ENCODE data around the gene USP47. TPM values are rescaled to one million over a fixed set of nuclear protein-coding genes. Genes with fewer than 3 reads are reported as not detected.

The USP47 gene
- total and polyA plus RNA-seq, 9 of the 15 experiments (the other 6 are each of a cell fraction or from before 2014, with no cell fraction given): 13.1 to 63.6 (median 34.7) TPM

- TF ChIP-seq HMGXB4 (CRISPR knock-in tag; IDR thresholded peaks at IDR 0.05) (no peak), RFX1 (IDR thresholded peaks at IDR 0.05) (no peak), UBTF (IDR thresholded peaks at IDR 0.05; ENCODE audit: borderline replicate concordance in 1 of 2, low read depth in 2 of 2, low read length in 2 of 2) (peak in 1 of 2 experiments; percentile 14; a peak in 1 of 4 replicates), RUNX1 (IDR thresholded peaks at IDR 0.05; ENCODE audit: low read depth) (no peak), SIRT6 (IDR thresholded peaks at IDR 0.05; ENCODE audit: low read depth, low read length) (no peak), NCOA4 (IDR thresholded peaks at IDR 0.05; ENCODE audit: partially characterized antibody) (no peak), TRIM24 (IDR thresholded peaks at IDR 0.05) (no peak), ILF3 (IDR thresholded peaks at IDR 0.05; ENCODE audit: borderline replicate concordance) (no peak), SREBF2 (CRISPR knock-in tag; IDR thresholded peaks at IDR 0.05) (no peak), DPF2 (IDR thresholded peaks at IDR 0.05) (0 out of 2 replicates have a peak, but pooled peaks have one; percentile 26), MBD2 (IDR thresholded peaks at IDR 0.05; ENCODE audit: borderline replicate concordance, low read depth) (no peak)
- TF ChIP-seq, protein P1, sequence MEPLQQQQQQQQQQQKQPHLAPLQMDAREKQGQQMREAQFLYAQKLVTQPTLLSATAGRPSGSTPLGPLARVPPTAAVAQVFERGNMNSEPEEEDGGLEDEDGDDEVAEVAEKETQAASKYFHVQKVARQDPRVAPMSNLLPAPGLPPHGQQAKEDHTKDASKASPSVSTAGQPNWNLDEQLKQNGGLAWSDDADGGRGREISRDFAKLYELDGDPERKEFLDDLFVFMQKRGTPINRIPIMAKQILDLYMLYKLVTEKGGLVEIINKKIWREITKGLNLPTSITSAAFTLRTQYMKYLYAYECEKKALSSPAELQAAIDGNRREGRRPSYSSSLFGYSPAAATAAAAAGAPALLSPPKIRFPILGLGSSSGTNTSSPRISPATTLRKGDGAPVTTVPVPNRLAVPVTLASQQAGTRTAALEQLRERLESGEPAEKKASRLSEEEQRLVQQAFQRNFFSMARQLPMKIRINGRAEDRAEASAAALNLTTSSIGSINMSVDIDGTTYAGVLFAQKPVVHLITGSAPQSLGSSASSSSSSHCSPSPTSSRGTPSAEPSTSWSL (CRISPR knock-in tag; IDR thresholded peaks at IDR 0.05; ENCODE audit: borderline replicate concordance): no peak
- TF ChIP-seq, protein P2, sequence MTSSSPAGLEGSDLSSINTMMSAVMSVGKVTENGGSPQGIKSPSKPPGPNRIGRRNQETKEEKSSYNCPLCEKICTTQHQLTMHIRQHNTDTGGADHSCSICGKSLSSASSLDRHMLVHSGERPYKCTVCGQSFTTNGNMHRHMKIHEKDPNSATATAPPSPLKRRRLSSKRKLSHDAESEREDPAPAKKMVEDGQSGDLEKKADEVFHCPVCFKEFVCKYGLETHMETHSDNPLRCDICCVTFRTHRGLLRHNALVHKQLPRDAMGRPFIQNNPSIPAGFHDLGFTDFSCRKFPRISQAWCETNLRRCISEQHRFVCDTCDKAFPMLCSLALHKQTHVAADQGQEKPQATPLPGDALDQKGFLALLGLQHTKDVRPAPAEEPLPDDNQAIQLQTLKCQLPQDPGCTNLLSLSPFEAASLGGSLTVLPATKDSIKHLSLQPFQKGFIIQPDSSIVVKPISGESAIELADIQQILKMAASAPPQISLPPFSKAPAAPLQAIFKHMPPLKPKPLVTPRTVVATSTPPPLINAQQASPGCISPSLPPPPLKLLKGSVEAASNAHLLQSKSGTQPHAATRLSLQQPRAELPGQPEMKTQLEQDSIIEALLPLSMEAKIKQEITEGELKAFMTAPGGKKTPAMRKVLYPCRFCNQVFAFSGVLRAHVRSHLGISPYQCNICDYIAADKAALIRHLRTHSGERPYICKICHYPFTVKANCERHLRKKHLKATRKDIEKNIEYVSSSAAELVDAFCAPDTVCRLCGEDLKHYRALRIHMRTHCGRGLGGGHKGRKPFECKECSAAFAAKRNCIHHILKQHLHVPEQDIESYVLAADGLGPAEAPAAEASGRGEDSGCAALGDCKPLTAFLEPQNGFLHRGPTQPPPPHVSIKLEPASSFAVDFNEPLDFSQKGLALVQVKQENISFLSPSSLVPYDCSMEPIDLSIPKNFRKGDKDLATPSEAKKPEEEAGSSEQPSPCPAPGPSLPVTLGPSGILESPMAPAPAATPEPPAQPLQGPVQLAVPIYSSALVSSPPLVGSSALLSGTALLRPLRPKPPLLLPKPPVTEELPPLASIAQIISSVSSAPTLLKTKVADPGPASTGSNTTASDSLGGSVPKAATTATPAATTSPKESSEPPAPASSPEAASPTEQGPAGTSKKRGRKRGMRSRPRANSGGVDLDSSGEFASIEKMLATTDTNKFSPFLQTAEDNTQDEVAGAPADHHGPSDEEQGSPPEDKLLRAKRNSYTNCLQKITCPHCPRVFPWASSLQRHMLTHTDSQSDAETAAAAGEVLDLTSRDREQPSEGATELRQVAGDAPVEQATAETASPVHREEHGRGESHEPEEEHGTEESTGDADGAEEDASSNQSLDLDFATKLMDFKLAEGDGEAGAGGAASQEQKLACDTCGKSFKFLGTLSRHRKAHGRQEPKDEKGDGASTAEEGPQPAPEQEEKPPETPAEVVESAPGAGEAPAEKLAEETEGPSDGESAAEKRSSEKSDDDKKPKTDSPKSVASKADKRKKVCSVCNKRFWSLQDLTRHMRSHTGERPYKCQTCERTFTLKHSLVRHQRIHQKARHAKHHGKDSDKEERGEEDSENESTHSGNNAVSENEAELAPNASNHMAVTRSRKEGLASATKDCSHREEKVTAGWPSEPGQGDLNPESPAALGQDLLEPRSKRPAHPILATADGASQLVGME (CRISPR knock-in tag; IDR thresholded peaks at IDR 0.05): no peak
Observed at GRCh38 chr11:11810764-11811726, 30.7 kb upstream of the USP47 start (continued).
